Measurements from ENCODE around the gene MAPK8IP1. TPM values are rescaled to one million over a fixed set of nuclear protein-coding genes. Genes with fewer than 3 reads are reported as not detected.

MAPK8IP1 gene
- total RNA-seq, 1 experiment from 2014 or later, result 6.6 TPM

DNA sequence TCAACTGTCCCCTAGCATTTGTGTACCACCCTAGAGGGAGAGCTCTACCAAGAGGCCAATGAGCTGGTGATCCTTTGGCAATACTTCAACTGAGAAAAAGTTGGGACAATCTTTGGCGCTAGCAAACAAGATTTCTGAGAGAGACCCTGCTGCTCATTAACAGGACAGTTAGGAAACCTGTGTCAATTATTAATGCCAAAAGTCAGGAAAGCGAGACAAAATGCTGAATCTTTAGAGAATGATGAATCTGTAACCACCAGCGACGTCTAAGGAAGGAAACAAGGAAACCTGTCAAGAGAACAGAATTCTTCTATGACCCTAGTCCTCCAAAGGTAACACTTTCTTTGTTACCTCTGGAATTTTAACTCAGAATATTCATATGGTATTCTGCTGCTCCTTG lies 56.9 kb downstream of the MAPK8IP1 start:
- no peak for DNase-seq (ENCODE audit: low read depth)

DNA sequence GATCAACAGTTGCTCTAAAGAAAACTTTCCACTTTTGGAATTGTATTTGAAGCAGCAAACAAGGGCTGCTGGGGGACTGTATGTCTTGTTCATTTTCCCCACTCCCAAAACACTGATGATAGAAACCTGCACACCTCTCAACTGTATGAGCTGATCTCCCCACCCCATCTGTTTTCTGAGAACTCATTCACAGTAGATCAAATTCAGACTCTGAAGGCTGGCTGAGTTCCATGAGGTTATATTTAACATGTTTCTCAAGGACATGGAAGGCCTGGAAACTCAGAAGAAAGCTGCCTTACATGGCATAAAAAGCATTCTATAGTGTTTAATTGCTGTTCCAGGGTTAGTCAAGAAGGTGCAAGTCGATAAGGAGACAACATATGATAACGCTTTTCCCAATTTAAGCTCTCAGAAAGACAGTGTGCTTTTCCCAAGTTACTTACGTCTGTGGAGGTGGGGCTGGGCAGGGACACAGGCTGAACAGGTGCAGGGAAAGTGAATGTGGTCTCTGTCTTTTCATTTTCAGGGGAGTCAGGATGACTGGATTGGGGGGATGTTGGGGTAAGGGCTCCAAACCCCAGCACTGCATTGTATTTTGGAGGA lies 60.0 kb downstream of the MAPK8IP1 start:
- no peak for DNase-seq (ENCODE audit: low read depth)

DNA sequence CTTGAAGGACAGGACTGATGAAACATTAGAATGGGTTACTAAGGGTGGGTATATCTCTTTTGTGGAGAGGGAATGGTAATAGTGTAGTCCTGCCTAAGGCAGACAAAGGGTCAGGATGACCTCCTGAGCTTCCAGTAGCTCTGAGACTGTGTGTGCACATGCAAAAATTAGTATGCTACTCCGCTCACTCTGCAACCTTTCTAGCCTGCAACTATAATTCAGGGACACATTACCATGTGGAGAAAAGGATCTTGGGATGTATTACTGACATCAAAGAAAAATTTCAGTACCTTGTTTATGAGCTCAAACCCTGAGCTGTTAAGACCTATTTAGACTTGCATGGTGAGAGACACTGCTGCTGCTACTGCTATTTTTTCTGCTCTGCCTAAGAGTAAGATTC lies 62.4 kb downstream of the MAPK8IP1 start:
- no peak for DNase-seq (ENCODE audit: low read depth)

DNA sequence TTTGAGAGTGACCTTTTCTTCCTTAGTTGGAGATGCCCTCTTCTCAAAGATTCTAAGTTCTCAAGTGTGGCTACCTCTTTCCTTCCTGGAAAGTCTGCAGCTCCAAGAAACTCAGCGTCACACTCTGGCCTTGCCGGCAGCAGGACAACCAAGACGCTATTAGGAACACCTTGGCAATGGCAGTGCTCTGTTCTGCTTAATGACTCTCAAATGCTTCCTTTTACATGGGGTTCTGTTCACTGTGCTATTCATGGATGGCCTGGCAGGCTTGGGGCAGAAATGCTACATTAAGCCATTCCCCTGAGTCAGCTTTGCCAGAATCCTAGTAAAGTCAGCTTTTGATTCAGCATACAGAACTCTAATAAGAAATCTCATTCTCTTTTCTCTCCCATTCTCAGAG lies 62.9 kb downstream of the MAPK8IP1 start:
- no peak for DNase-seq (ENCODE audit: low read depth)

DNA sequence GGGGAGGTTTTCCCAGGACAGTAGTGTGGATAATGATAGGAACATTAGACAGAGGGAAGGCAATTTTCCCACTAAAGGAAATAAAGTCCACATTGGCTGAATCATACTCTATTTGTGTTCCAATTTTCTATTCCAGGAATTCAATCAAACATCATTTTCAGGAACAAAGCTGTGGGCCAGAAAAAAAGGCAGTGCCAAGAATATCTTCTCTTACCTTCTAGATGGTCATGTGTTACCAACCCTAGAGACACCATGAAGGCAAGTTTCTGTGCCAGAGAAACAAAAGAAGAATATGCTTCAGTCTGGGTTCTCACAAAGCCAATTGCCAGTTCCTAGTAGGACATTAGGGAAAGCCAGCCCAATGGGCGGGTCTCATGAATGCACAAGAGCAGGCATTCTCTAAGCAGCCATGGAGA lies 64.5 kb downstream of the MAPK8IP1 start:
- DNase-seq (ENCODE audit: low read depth), result no peak

Other genes with a start within 250 kb of the MAPK8IP1 start
- 0.74 and 4.0 TPM in 2 replicates for gene CHST1, start 220.0 kb upstream of the MAPK8IP1 start, total RNA-seq (2014; rRNA removed; shearing (Covaris generic))
- gene SLC35C1, start 80.5 kb upstream of the MAPK8IP1 start, total RNA-seq (2014; rRNA removed; shearing (Covaris generic)), result 3.2 and 3.5 TPM in 2 replicates
- gene CRY2, start 38.2 kb upstream of the MAPK8IP1 start, total RNA-seq (2014; rRNA removed; shearing (Covaris generic)), result 5.3 and 14.7 TPM in 2 replicates
- 0.23 and 0.39 TPM in 2 replicates for gene FREY1, start 21.6 kb downstream of the MAPK8IP1 start, total RNA-seq (2014; rRNA removed; shearing (Covaris generic))
- gene PEX16, start 32.2 kb downstream of the MAPK8IP1 start, total RNA-seq (2014; rRNA removed; shearing (Covaris generic)), result 26.8 and 35.7 TPM in 2 replicates
- 0.92 and 1.0 TPM in 2 replicates for gene LARGE2, start 37.0 kb downstream of the MAPK8IP1 start, total RNA-seq (2014; rRNA removed; shearing (Covaris generic))
- 4.8 and 11.3 TPM in 2 replicates for gene PHF21A, start 235.8 kb downstream of the MAPK8IP1 start, total RNA-seq (2014; rRNA removed; shearing (Covaris generic))